Right lobe of liver (tissue), 6 donors: ENCODE results near the gene TNIK. TPM values are rescaled to one million over a fixed set of nuclear protein-coding genes. Genes with fewer than 3 reads are reported as not detected.

ENCODE experiments used
- ATAC-seq, 4 donors: fragments of 200-7000 bp; cut with Tn5 transposase; one replicate each; pipeline ENCODE4 v1.9.1; 2020; ENCODE audit warnings: mild to moderate bottlenecking in 4 of 4, moderate library complexity in 4 of 4
- DNase-seq, 3 donors: peaks; one replicate each; pipeline ENCODE4 v3.0.0-alpha.2; 2020
- H3K27ac ChIP-seq, 3 donors: fragments of 200-600 bp; one replicate each; pipeline ENCODE4 v1.8.0; 2022
- H3K27me3 ChIP-seq, 2 donors: fragments of 200-600 bp; one replicate each; pipeline ENCODE4 v1.8.0; 2022
- H3K36me3 ChIP-seq, 4 donors: fragments of 200-600 bp; sonication (generic) in 1 of 4; one replicate each; pipeline versions ENCODE4 v1.5.1 to v1.8.0; 2017 to 2022; ENCODE audit warnings: control low read depth in 1 of 4
- H3K4me1 ChIP-seq, 4 donors: fragments of 200-600 bp; sonication (generic) in 1 of 4; one replicate each; pipeline versions ENCODE4 v1.5.1 to v1.8.0; 2017 to 2022; ENCODE audit warnings: control low read depth in 1 of 4
- H3K4me3 ChIP-seq, 3 donors: fragments of 200-600 bp; one replicate each; pipeline ENCODE4 v1.8.0; 2022
- H3K9me3 ChIP-seq, 4 donors: fragments of 200-600 bp; sonication (generic) in 1 of 4; one replicate each; pipeline versions ENCODE4 v1.5.1 to v1.8.0; 2017 to 2022; ENCODE audit warnings: control low read depth in 1 of 4
- POLR2A ChIP-seq: fragments of 450-650 bp; IDR thresholded peaks from one replicate; pipeline ENCODE4 v1.6.1; 2017; ENCODE audit warnings: antibody characterized with exemption, mild to moderate bottlenecking
- WGBS: methylation state at CpG from one replicate; pipeline ENCODE4 v1.1.6; 2018; ENCODE audit warnings: low coverage, low lambda C conversion rate; ENCODE audit not compliant: insufficient coverage; ENCODE audit errors: missing lambda C conversion rate; 5-methylcytosine and 5-hydroxymethylcytosine counted together
- intact Hi-C, 2 donors: fragments of 100-400 bp; cut with DNase I; formaldehyde crosslinking; loops; one replicate each; pipeline versions ENCODE4 v1.11.2 to v1.14.1; 2022
- microRNA counts: library from miRNA; unstranded; fragments of <30 nt; microRNA quantifications from one replicate; lab custom pipeline; 2016
- microRNA-seq, 2 donors: library from miRNA; unstranded; fragments of <30 nt; microRNA quantifications; one replicate each; pipeline ENCODE4, GENCODE V29; 2019 to 2020
- small RNA-seq, 2 experiments: library from RNA; depleted of rRNA; stranded (forward); fragments of <200 nt; gene quantifications; one replicate each; pipeline ENCODE3, GENCODE V24; 2016
- total RNA-seq, 6 experiments: library from RNA; depleted of rRNA in 2 of 6; stranded (reverse); fragments of >200 nt in 2 of 6; fragmentation: NEBNext Ultra II Directional in 3 of 6; extraction: Animal tissue kit (Norgen Biotek cat#: 25700) in 3 of 6; gene quantifications; one replicate each; pipeline versions ENCODE4 v1.1.0 to v1.2.4, GENCODE V29; 2016 to 2023
- TF ChIP-seq, protein P1 (sequence below), 4 donors: fragments of 200-600 bp in 3 of 4; fragments of 450-650 bp in 1 of 4; IDR thresholded peaks; one replicate each; pipeline versions ENCODE4 v1.5.1 to v1.8.0; 2016 to 2022; ENCODE audit warnings: antibody characterized with exemption in 4 of 4, mild to moderate bottlenecking in 2 of 4
- donor health status: DM: no; HTN: yes; CAD: no.
- donor health status: DM: no; HTN: no; CAD: no.
- donor health status: DM: no; HTN: no; CAD: no.
- donor health status: DM: no; HTN: yes; CAD: no.
- donor health status: DM: no; HTN: yes; CAD: no.

Gene TNIK
- total RNA-seq, 6 experiments from 2014 or later: 5.2 to 8.0 (median 6.8) TPM

DNA sequence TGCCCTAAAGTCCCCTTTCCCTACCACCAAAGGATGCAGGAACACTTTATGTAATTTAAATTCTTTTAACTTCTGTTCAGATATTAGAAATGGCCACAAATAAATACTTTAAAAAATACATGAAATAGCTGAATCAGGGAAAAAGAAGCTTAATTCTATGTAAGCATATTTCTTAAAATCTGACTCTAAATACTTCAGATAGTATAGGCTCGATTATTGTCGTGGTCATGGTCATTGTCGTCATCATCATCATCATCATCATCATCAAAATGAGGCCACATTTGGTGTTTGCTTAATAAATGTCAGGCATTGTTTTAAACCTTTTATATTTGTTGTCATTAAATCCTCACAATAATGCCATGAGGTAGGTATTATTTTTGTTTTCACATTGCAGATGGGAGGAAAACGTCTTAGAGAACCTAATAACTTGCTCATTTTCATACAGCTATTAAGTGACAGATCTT lies 448.3 kb downstream of the TNIK start:
- TF ChIP-seq, protein P1, sequence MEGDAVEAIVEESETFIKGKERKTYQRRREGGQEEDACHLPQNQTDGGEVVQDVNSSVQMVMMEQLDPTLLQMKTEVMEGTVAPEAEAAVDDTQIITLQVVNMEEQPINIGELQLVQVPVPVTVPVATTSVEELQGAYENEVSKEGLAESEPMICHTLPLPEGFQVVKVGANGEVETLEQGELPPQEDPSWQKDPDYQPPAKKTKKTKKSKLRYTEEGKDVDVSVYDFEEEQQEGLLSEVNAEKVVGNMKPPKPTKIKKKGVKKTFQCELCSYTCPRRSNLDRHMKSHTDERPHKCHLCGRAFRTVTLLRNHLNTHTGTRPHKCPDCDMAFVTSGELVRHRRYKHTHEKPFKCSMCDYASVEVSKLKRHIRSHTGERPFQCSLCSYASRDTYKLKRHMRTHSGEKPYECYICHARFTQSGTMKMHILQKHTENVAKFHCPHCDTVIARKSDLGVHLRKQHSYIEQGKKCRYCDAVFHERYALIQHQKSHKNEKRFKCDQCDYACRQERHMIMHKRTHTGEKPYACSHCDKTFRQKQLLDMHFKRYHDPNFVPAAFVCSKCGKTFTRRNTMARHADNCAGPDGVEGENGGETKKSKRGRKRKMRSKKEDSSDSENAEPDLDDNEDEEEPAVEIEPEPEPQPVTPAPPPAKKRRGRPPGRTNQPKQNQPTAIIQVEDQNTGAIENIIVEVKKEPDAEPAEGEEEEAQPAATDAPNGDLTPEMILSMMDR (IDR thresholded peaks at IDR 0.05): no peak
- TF ChIP-seq POLR2A: no peak
- ATAC-seq (no peak), DNase-seq (no peak)
- peaks cover 0 to 76% (median 21%) of the 10 kb centered on the region in 4 donors for H3K36me3 ChIP-seq
- 26% methylated on average over 4 of the region's 4 CpGs for WGBS
- intact Hi-C loops: no loop called here
- no peak overlapping the region for H3K4me3 ChIP-seq
- no peaks in the 10 kb centered on the region for H3K27me3 ChIP-seq
- no peaks in the 10 kb centered on the region for H3K9me3 ChIP-seq
- H3K27ac ChIP-seq: peak overlapping the region in 2 of 3 donors; percentile 56 to 75
- H3K4me1 ChIP-seq: peaks cover 0 to 92% (median 29%) of the 10 kb centered on the region in 4 donors

MicroRNA genes within 50 kb of the gene (microRNA counts, 767-probe panel; counts per million panel counts)
- 237 counts per million for microRNA hsa-miR-569 (lab: Ali Mortazavi, UCI)

Small RNAs within 50 kb of the gene (microRNA-seq; reads per million reads assigned to microRNA genes)
- gene MIR569: 0 reads per million in 2 donors

Small RNAs within 50 kb of the gene (small RNA-seq; reads per million reads assigned to genes)
- gene MIR569: 0 to 0.10 reads per million in 2 experiments
- 0 reads per million in 2 experiments for gene RF00019
- 0 reads per million in 2 experiments for gene RNU6-348P
